Stomach (tissue), 4 donors: ENCODE results near the gene ZSCAN21.

ENCODE experiments used
- CTCF ChIP-seq, 7 experiments: fragments of 450-650 bp in 4 of 7; fragments of 200-600 bp in 3 of 7; sonication (generic) in 3 of 7; IDR thresholded peaks; one replicate each; pipeline ENCODE4 v1.5.1; 2016 to 2019; ENCODE audit warnings: antibody characterized with exemption in 7 of 7, control low read depth in 2 of 7, mild to moderate bottlenecking in 1 of 7
- POLR2AphosphoS5 ChIP-seq, 3 donors: sonication (generic); formaldehyde crosslinking; IDR thresholded peaks; one replicate each; pipeline ENCODE4 v1.6.1; 2016; ENCODE audit warnings: antibody characterized with exemption in 3 of 3

GRCh38 chr7:100093054-100093453 lies 43.5 kb downstream of the ZSCAN21 start:
- no peak for TF ChIP-seq CTCF (IDR thresholded peaks at IDR 0.05)
- TF ChIP-seq POLR2AphosphoS5 (IDR thresholded peaks at IDR 0.05), result no peak
